GM23338 (cell line): ENCODE measurements around the gene CDK3. TPM values are rescaled to one million over a fixed set of nuclear protein-coding genes. Genes with fewer than 3 reads are reported as not detected.

ENCODE experiments used
- ATAC-seq: fragments of 200-7000 bp; cut with Tn5 transposase; 3 replicates; pipeline ENCODE4 v1.9.1; 2020
- DNase-seq: peaks from one replicate; pipeline ENCODE4 v3.0.0-alpha.2; 2015; ENCODE audit warnings: low spot score
- H2AFZ ChIP-seq: fragments of 200-600 bp; sonication (generic); 2 replicates; pipeline ENCODE4 v1.8.0; 2016; ENCODE audit warnings: antibody characterized with exemption, mild to moderate bottlenecking, moderate library complexity
- H3F3A ChIP-seq: fragments of 200-600 bp; sonication (generic); replicated peaks from 2 replicates; pipeline ENCODE4 v1.8.0; 2017; ENCODE audit warnings: antibody characterized with exemption, mixed run types, low read depth
- H3K27ac ChIP-seq: fragments of 200-600 bp; sonication (generic); 2 replicates; pipeline ENCODE4 v1.6.1; 2016; ENCODE audit warnings: low read depth
- H3K27me3 ChIP-seq: fragments of 200-600 bp; sonication (generic); 2 replicates; pipeline ENCODE4 v1.8.0; 2016; ENCODE audit warnings: mild to moderate bottlenecking, mixed run types, moderate library complexity; ENCODE audit not compliant: insufficient read depth
- H3K36me3 ChIP-seq: fragments of 200-600 bp; sonication (generic); 2 replicates; pipeline ENCODE4 v1.8.0; 2016; ENCODE audit warnings: mild to moderate bottlenecking; ENCODE audit not compliant: insufficient read depth
- H3K4me1 ChIP-seq: fragments of 200-600 bp; sonication (generic); 2 replicates; pipeline ENCODE4 v1.8.0; 2016; ENCODE audit warnings: mild to moderate bottlenecking, moderate library complexity; ENCODE audit not compliant: insufficient read depth
- H3K4me2 ChIP-seq: fragments of 200-600 bp; sonication (generic); 2 replicates; pipeline ENCODE4 v1.7.1; 2017; ENCODE audit warnings: mixed run types
- H3K4me3 ChIP-seq: fragments of 200-600 bp; sonication (generic); 2 replicates; pipeline ENCODE4 v1.6.1; 2016; ENCODE audit warnings: mixed run types
- H3K79me2 ChIP-seq: fragments of 200-600 bp; sonication (generic); replicated peaks from 2 replicates; pipeline ENCODE4 v1.8.0; 2017; ENCODE audit warnings: mild to moderate bottlenecking; ENCODE audit not compliant: insufficient read depth
- H3K9me2 ChIP-seq: fragments of 200-600 bp; sonication (generic); 2 replicates; pipeline ENCODE4 v1.8.0; 2017; ENCODE audit not compliant: insufficient read depth
- H4K20me1 ChIP-seq: fragments of 200-600 bp; sonication (generic); replicated peaks from 2 replicates; pipeline ENCODE4 v1.8.0; 2017; ENCODE audit warnings: mild to moderate bottlenecking; ENCODE audit not compliant: insufficient read depth
- H3K27ac Mint-ChIP-seq: 2 replicates; pipeline ENCODE4 v1.8.0; 2020; ENCODE audit warnings: inconsistent platforms, mild to moderate bottlenecking, moderate library complexity, mixed read lengths
- H3K27me3 Mint-ChIP-seq: 3 replicates; pipeline ENCODE4 v1.8.0; 2022; ENCODE audit warnings: low read depth, mild to moderate bottlenecking, moderate library complexity, mixed read lengths, inconsistent platforms; ENCODE audit not compliant: insufficient read depth, poor library complexity
- H3K36me3 Mint-ChIP-seq: 3 replicates; pipeline ENCODE4 v1.8.0; 2021; ENCODE audit warnings: low read depth, mild to moderate bottlenecking, inconsistent platforms, moderate library complexity, mixed read lengths
- H3K4me1 Mint-ChIP-seq: 3 replicates; pipeline ENCODE4 v1.8.0; 2020; ENCODE audit warnings: mild to moderate bottlenecking, inconsistent platforms, mixed read lengths
- H3K4me3 Mint-ChIP-seq: 3 replicates; pipeline ENCODE4 v1.8.0; 2021; ENCODE audit warnings: moderate library complexity, mild to moderate bottlenecking, inconsistent platforms, mixed read lengths
- H3K9me3 Mint-ChIP-seq: 3 replicates; pipeline ENCODE4 v1.8.0; 2020; ENCODE audit warnings: moderate library complexity, mild to moderate bottlenecking, inconsistent platforms, mixed read lengths
- CTCF ChIP-seq, 2 experiments: fragments of 200-600 bp in 1 of 2; sonication (generic) in 1 of 2; conservative IDR thresholded peaks; 2 replicates each; pipeline versions ENCODE4 v1.5.1 to v1.6.1; 2016 to 2017; ENCODE audit warnings: antibody characterized with exemption in 2 of 2, low read depth in 2 of 2, mild to moderate bottlenecking in 2 of 2, moderate library complexity in 1 of 2
- JUNB ChIP-seq: IDR thresholded peaks from one replicate; pipeline ENCODE4 v1.6.1; 2016; ENCODE audit warnings: antibody characterized with exemption; ENCODE audit not compliant: unreplicated experiment
- NANOG ChIP-seq: IDR thresholded peaks from 2 replicates; pipeline ENCODE4 v1.6.1; 2016; ENCODE audit warnings: antibody characterized with exemption, borderline replicate concordance
- POLR2AphosphoS5 ChIP-seq: IDR thresholded peaks from 2 replicates; pipeline ENCODE4 v1.6.1; 2016; ENCODE audit warnings: antibody characterized with exemption, low read depth
- STAT1 ChIP-seq: IDR thresholded peaks from one replicate; pipeline ENCODE4 v1.6.1; 2016; ENCODE audit warnings: antibody characterized with exemption; ENCODE audit not compliant: unreplicated experiment
- ZNF462 ChIP-seq: fragments of 250-450 bp; sonication (Bioruptor Pico); IDR thresholded peaks from 2 replicates; pipeline ENCODE4 v1.5.0; 2020; ENCODE audit warnings: mild to moderate bottlenecking, moderate library complexity
- polyA plus RNA-seq: library from polyadenylated mRNA; unstranded; fragments of >200 nt; fragmentation: Nextera tagmentation; extraction: Ambion mirVana; gene quantifications from 2 replicates; pipeline ENCODE4 v1.2.1, GENCODE V29; 2016
- total RNA-seq: library from RNA; depleted of rRNA; stranded (reverse); fragments of >200 nt; shearing (Covaris generic); gene quantifications from 2 replicates; pipeline ENCODE4 v1.2.3, GENCODE V29; 2014
- TF ChIP-seq, protein P1 (sequence below): IDR thresholded peaks from one replicate; pipeline ENCODE4 v1.6.1; 2018; ENCODE audit warnings: antibody characterized with exemption; ENCODE audit not compliant: unreplicated experiment
- TF ChIP-seq, protein P2 (sequence below): IDR thresholded peaks from 2 replicates; pipeline ENCODE4 v1.6.1; 2016; ENCODE audit warnings: antibody characterized with exemption

CDK3 gene
- total and polyA plus RNA-seq, 2 experiments from 2014 or later: 7.9 to 10.2 TPM

- Histone ChIP-seq H3K9me2 (no peaks in the 10 kb centered on the region), H3K27ac (peak overlapping the region; percentile 95), H3K4me3 (peak overlapping the region; percentile 36), H4K20me1 (no peaks in the 10 kb centered on the region), H3F3A (peaks cover 19% of the 10 kb centered on the region), H3K4me2 (peak overlapping the region; percentile 48), H3K27me3 (no peaks in the 10 kb centered on the region), H3K36me3 (no peaks in the 10 kb centered on the region), H3K4me1 (peaks cover 39% of the 10 kb centered on the region), H2AFZ (peak overlapping the region; percentile 23; the same call in 1 of the 2 replicates), H3K79me2 (peaks cover 35% of the 10 kb centered on the region)
- ATAC-seq (peak; percentile 25), DNase-seq (peak; percentile 71)
- TF ChIP-seq NANOG (no peak), ZNF462 (CRISPR knock-in tag) (no peak), STAT1 (no peak), JUNB (no peak), POLR2AphosphoS5 (no peak), CTCF (conservative IDR thresholded peaks at IDR 0.05; ENCODE audit: low read depth in 2 of 2) (no peak)
- TF ChIP-seq, protein P1, sequence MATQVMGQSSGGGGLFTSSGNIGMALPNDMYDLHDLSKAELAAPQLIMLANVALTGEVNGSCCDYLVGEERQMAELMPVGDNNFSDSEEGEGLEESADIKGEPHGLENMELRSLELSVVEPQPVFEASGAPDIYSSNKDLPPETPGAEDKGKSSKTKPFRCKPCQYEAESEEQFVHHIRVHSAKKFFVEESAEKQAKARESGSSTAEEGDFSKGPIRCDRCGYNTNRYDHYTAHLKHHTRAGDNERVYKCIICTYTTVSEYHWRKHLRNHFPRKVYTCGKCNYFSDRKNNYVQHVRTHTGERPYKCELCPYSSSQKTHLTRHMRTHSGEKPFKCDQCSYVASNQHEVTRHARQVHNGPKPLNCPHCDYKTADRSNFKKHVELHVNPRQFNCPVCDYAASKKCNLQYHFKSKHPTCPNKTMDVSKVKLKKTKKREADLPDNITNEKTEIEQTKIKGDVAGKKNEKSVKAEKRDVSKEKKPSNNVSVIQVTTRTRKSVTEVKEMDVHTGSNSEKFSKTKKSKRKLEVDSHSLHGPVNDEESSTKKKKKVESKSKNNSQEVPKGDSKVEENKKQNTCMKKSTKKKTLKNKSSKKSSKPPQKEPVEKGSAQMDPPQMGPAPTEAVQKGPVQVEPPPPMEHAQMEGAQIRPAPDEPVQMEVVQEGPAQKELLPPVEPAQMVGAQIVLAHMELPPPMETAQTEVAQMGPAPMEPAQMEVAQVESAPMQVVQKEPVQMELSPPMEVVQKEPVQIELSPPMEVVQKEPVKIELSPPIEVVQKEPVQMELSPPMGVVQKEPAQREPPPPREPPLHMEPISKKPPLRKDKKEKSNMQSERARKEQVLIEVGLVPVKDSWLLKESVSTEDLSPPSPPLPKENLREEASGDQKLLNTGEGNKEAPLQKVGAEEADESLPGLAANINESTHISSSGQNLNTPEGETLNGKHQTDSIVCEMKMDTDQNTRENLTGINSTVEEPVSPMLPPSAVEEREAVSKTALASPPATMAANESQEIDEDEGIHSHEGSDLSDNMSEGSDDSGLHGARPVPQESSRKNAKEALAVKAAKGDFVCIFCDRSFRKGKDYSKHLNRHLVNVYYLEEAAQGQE: no peak
- TF ChIP-seq, protein P2, sequence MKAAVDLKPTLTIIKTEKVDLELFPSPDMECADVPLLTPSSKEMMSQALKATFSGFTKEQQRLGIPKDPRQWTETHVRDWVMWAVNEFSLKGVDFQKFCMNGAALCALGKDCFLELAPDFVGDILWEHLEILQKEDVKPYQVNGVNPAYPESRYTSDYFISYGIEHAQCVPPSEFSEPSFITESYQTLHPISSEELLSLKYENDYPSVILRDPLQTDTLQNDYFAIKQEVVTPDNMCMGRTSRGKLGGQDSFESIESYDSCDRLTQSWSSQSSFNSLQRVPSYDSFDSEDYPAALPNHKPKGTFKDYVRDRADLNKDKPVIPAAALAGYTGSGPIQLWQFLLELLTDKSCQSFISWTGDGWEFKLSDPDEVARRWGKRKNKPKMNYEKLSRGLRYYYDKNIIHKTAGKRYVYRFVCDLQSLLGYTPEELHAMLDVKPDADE: no peak
- H3K9me3 Mint-ChIP-seq: no peaks in the 10 kb centered on the region
- peak overlapping the region; percentile 61 for H3K4me3 Mint-ChIP-seq
- H3K27me3 Mint-ChIP-seq: peaks cover 16% of the 10 kb centered on the region
- peak overlapping the region; percentile 94 for H3K27ac Mint-ChIP-seq
- H3K4me1 Mint-ChIP-seq: peaks cover 37% of the 10 kb centered on the region
- H3K36me3 Mint-ChIP-seq: peaks cover 6% of the 10 kb centered on the region; the same call in 2 of the 3 replicates
Observed at GRCh38 chr17:75983501-75984181, 17.0 kb upstream of the CDK3 start.
